BE2C (cell line): Measurements from ENCODE around the gene TCP11.

Experiments used
- DNase-seq: peaks from one replicate; pipeline ENCODE4 v3.0.0-alpha.2; 2020
- H3K27me3 ChIP-seq: fragments of 250-450 bp; sonication (Bioruptor Pico); 2 replicates; pipeline ENCODE4 v1.5.1; 2020; ENCODE audit warnings: mild to moderate bottlenecking
- H3K36me3 ChIP-seq: fragments of 250-450 bp; sonication (Bioruptor Pico); 2 replicates; pipeline ENCODE4 v1.5.1; 2020; ENCODE audit warnings: mild to moderate bottlenecking
- H3K4me1 ChIP-seq: fragments of 250-450 bp; sonication (Bioruptor Pico); 2 replicates; pipeline ENCODE4 v1.5.1; 2020
- H3K4me3 ChIP-seq: 2 replicates; pipeline ENCODE4 v1.5.1; 2011; ENCODE audit warnings: low read depth, low read length
- H3K9me3 ChIP-seq: fragments of 250-450 bp; sonication (Bioruptor Pico); 2 replicates; pipeline ENCODE4 v1.5.1; 2020
- CTCF ChIP-seq: IDR thresholded peaks from 2 replicates; pipeline ENCODE4 v1.5.1; 2012; ENCODE audit warnings: mild to moderate bottlenecking, low read depth, low read length

TCP11 gene

GRCh38 chr6:35068206-35068605, 72.9 kb downstream of the TCP11 start:
- no peaks in the 10 kb centered on the region for H3K9me3 ChIP-seq
- H3K27me3 ChIP-seq, result no peaks in the 10 kb centered on the region
- no peaks in the 10 kb centered on the region for H3K4me1 ChIP-seq
- H3K36me3 ChIP-seq, result no peaks in the 10 kb centered on the region
- no peak for TF ChIP-seq CTCF
- no peak overlapping the region for H3K4me3 ChIP-seq
- no peak for DNase-seq
